IMR-90 (cell line): ENCODE results near the gene ENKUR. TPM values are rescaled to one million over a fixed set of nuclear protein-coding genes. Genes with fewer than 3 reads are reported as not detected.

Source experiments
- ATAC-seq: fragments of 200-7000 bp; cut with Tn5 transposase; 2 replicates; pipeline ENCODE4 v1.9.1; 2020; ENCODE audit warnings: low read depth, mild to moderate bottlenecking, moderate library complexity
- BruUV-seq: library from RNA; stranded (reverse); fragments of 400-500 nt; replicated peaks from 2 replicates; lab custom pipeline; 2021; lab: Mats Ljungman, UMichigan
- CTCF ChIA-PET: fragments of 300-600 bp; formaldehyde crosslinking; extraction: SDS; loops from one replicate; lab custom pipeline; 2021; ENCODE audit warnings: antibody characterized with exemption; lab: Yijun Ruan, JAX
- POLR2A ChIA-PET: fragments of 300-600 bp; sonication (Branson Sonifier 250); formaldehyde crosslinking; loops from one replicate; lab custom pipeline; 2022; ENCODE audit warnings: antibody characterized with exemption; ENCODE audit not compliant: unreplicated experiment; lab: Charles Lee
- DNase-seq: peaks from one replicate; pipeline ENCODE4 v3.0.0; 2013
- H2AFZ ChIP-seq: replicated peaks from 2 replicates; pipeline ENCODE3; 2013; ENCODE audit warnings: low read length, mild to moderate bottlenecking; ENCODE audit not compliant: poor library complexity
- H2AK5ac ChIP-seq: 2 replicates; pipeline ENCODE4 v1.6.1; 2013; ENCODE audit warnings: low read depth, low read length, inconsistent platforms
- H2AK9ac ChIP-seq: replicated peaks from 2 replicates; pipeline ENCODE3; 2013; ENCODE audit warnings: mild to moderate bottlenecking, low read depth, low read length, moderate library complexity; ENCODE audit not compliant: poor library complexity
- H2BK120ac ChIP-seq: 2 replicates; pipeline ENCODE4 v1.6.1; 2013; ENCODE audit warnings: low read depth, low read length, inconsistent platforms
- H2BK15ac ChIP-seq: 3 replicates; pipeline ENCODE4 v1.6.1; 2013; ENCODE audit warnings: low read depth, low read length, inconsistent platforms
- H2BK20ac ChIP-seq: 2 replicates; pipeline ENCODE4 v1.6.1; 2013; ENCODE audit warnings: low read depth, mild to moderate bottlenecking, inconsistent platforms, low read length, moderate library complexity
- H2BK5ac ChIP-seq: 2 replicates; pipeline ENCODE4 v1.6.1; 2013; ENCODE audit warnings: mild to moderate bottlenecking, low read depth, low read length, inconsistent platforms; ENCODE audit not compliant: poor library complexity, severe bottlenecking
- H3K14ac ChIP-seq: replicated peaks from 2 replicates; pipeline ENCODE4 v1.6.1; 2013; ENCODE audit warnings: low read depth, low read length, inconsistent platforms
- H3K18ac ChIP-seq: 2 replicates; pipeline ENCODE4 v1.6.1; 2013; ENCODE audit warnings: low read depth, low read length, control low read depth
- H3K23ac ChIP-seq: 2 replicates; pipeline ENCODE4 v1.6.1; 2013; ENCODE audit warnings: low read depth, low read length, inconsistent platforms
- H3K27ac ChIP-seq: 2 replicates; pipeline ENCODE4 v1.5.1; 2013; ENCODE audit warnings: mild to moderate bottlenecking, control low read depth, low read length; ENCODE audit not compliant: insufficient read depth
- H3K27me3 ChIP-seq: 2 replicates; pipeline ENCODE4 v1.6.1; 2013; ENCODE audit warnings: low read length; ENCODE audit not compliant: control insufficient read depth, insufficient read depth
- H3K36me3 ChIP-seq: 2 replicates; pipeline ENCODE4 v1.6.1; 2013; ENCODE audit warnings: low read length, mixed read lengths; ENCODE audit not compliant: control insufficient read depth, insufficient read depth
- H3K4ac ChIP-seq: 2 replicates; pipeline ENCODE4 v1.6.1; 2013; ENCODE audit warnings: low read depth, low read length, inconsistent platforms
- H3K4me1 ChIP-seq: 2 replicates; pipeline ENCODE4 v1.6.1; 2013; ENCODE audit warnings: low read length, mixed read lengths; ENCODE audit not compliant: control insufficient read depth, insufficient read depth
- H3K4me2 ChIP-seq: 2 replicates; pipeline ENCODE4 v1.6.1; 2013; ENCODE audit warnings: low read depth, mild to moderate bottlenecking, control low read depth, low read length, moderate library complexity
- H3K4me3 ChIP-seq: 2 replicates; pipeline ENCODE4 v1.5.1; 2013; ENCODE audit warnings: low read depth, mild to moderate bottlenecking, control low read depth, low read length, moderate library complexity; ENCODE audit not compliant: insufficient read depth
- H3K56ac ChIP-seq: 2 replicates; pipeline ENCODE4 v1.6.1; 2013; ENCODE audit warnings: low read length, inconsistent platforms; ENCODE audit not compliant: insufficient read depth; ENCODE audit errors: extremely low read depth
- H3K79me1 ChIP-seq, 2 experiments: 2 replicates each; pipeline ENCODE4 v1.6.1; 2013; ENCODE audit warnings: low read length in 2 of 2, inconsistent platforms in 1 of 2, low read depth in 1 of 2
- H3K9ac ChIP-seq: 2 replicates; pipeline ENCODE4 v1.6.1; 2013; ENCODE audit warnings: low read depth, low read length, control low read depth
- H3K9me1 ChIP-seq: 2 replicates; pipeline ENCODE4 v1.6.1; 2013; ENCODE audit warnings: low read length, inconsistent platforms; ENCODE audit not compliant: insufficient read depth
- H3K9me3 ChIP-seq: 2 replicates; pipeline ENCODE4 v1.6.1; 2013; ENCODE audit warnings: low read length; ENCODE audit not compliant: control insufficient read depth, insufficient read depth
- H4K20me1 ChIP-seq: 2 replicates; pipeline ENCODE4 v1.6.1; 2013; ENCODE audit warnings: low read length, inconsistent platforms; ENCODE audit not compliant: insufficient read depth
- H4K5ac ChIP-seq: 2 replicates; pipeline ENCODE4 v1.6.1; 2013; ENCODE audit warnings: mild to moderate bottlenecking, low read depth, low read length, control low read depth
- H4K8ac ChIP-seq, 2 experiments: 2 replicates each; pipeline ENCODE4 v1.6.1; 2013; ENCODE audit warnings: low read depth in 2 of 2, low read length in 2 of 2, control low read depth in 1 of 2, inconsistent platforms in 1 of 2
- H4K91ac ChIP-seq: 2 replicates; pipeline ENCODE4 v1.6.1; 2013; ENCODE audit warnings: low read depth, low read length, inconsistent platforms; ENCODE audit not compliant: insufficient read depth
- CHD1 ChIP-seq: IDR thresholded peaks from 2 replicates; pipeline ENCODE4 v1.6.1; 2012; ENCODE audit warnings: low read depth, low read length, improper control_type of control experiment
- FOS ChIP-seq: fragments of 150-350 bp; IDR thresholded peaks from 2 replicates; pipeline ENCODE4 v1.6.1; 2016; ENCODE audit warnings: low read depth, low read length
- POLR2A ChIP-seq: IDR thresholded peaks from 2 replicates; pipeline ENCODE4 v1.6.1; 2012; ENCODE audit warnings: mild to moderate bottlenecking, low read depth, low read length
- WGBS, 2 experiments: methylation state at CpG; one replicate each; pipeline versions ENCODE4 v1.1.5 to v1.1.7; 2013; ENCODE audit warnings: missing lambda C conversion rate in 2 of 2; ENCODE audit not compliant: insufficient read length in 1 of 2; ENCODE audit errors: extremely low coverage in 2 of 2; 5-methylcytosine and 5-hydroxymethylcytosine counted together
- dilution Hi-C: fragments of 300-500 bp; cut with HindIII; formaldehyde crosslinking; loops from one replicate; pipeline ENCODE4 v1.14.3; 2018; ENCODE audit warnings: low sequenced_read_pairs; ENCODE audit not compliant: unreplicated experiment
- in situ Hi-C: fragments of 300-500 bp; cut with MboI; formaldehyde crosslinking; loops from 3 replicates; pipeline ENCODE4 v1.14.3; 2019; ENCODE audit warnings: low sequenced_read_pairs, inconsistent platforms, mixed read lengths
- intact Hi-C: fragments of 100-400 bp; cut with micrococcal nuclease; formaldehyde crosslinking; loops from 2 replicates; pipeline ENCODE4 v1.10.0; 2022
- polyA plus RNA-seq, 3 experiments: library from polyadenylated mRNA; depleted of rRNA; stranded (reverse); fragments of >200 nt; gene quantifications; 2 replicates each; pipeline ENCODE4 v1.2.3, GENCODE V29; 2012; ENCODE audit warnings: low replicate concordance in 1 of 3
- total RNA-seq: library from RNA; depleted of rRNA; stranded (reverse); fragments of >200 nt; gene quantifications from 2 replicates; pipeline ENCODE4 v1.2.3, GENCODE V29; 2012

ENKUR gene
- total and polyA plus RNA-seq, 2 of the 4 experiments (the other 2 are of a cell fraction): not detected

DNA sequence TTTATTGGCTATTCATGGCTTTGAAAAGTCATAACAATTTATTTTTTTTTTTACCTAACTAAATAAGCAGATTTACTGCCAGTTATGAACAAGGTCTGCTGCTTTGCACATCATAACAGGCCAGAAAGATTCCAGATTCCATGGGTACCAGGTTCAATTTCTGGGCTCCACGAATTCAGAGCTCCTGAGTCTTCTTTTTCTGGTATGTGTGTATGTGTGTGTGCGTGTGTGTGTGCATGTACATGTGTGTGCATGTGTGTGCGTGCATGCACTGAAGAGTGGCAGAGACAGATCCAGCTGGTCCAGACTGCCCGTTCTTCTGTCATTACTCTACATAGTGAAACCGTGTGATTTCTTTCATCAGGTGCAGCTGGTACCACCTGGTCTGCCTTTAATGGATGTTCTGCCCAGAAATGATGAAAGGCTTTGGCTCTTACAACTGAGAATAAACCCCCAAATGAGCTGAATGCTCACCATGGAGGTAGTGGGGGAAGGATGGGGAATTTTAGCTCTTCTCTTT is 48.9 kb downstream of the ENKUR start:
- dilution Hi-C loops: no loop called here
- no peak overlapping the region for H4K91ac ChIP-seq
- ATAC-seq (no peak), DNase-seq (no peak)
- no peak overlapping the region for H2AK9ac ChIP-seq
- no peaks in the 10 kb centered on the region for H4K20me1 ChIP-seq
- no peak overlapping the region for H2BK20ac ChIP-seq
- no peaks in the 10 kb centered on the region for H3K9me1 ChIP-seq
- H2BK120ac ChIP-seq: no peak overlapping the region
- ChIA-PET CTCF (no interaction called here), POLR2A (no interaction called here)
- H4K8ac ChIP-seq: no peak overlapping the region
- no peak overlapping the region for H3K4me3 ChIP-seq
- TF ChIP-seq CHD1 (no peak), FOS (no peak), POLR2A (no peak)
- H3K9me3 ChIP-seq: no peaks in the 10 kb centered on the region
- H4K5ac ChIP-seq: no peak overlapping the region
- no TSS peak for BruUV-seq
- no peak overlapping the region for H3K18ac ChIP-seq
- H2BK5ac ChIP-seq: no peak overlapping the region
- H3K27ac ChIP-seq: no peak overlapping the region
- no peaks in the 10 kb centered on the region for H3K4me1 ChIP-seq
- no peak overlapping the region for H2AFZ ChIP-seq
- WGBS, 2 experiments: 83% methylated on average over 1 of the region's 5 CpGs; no CpG with 5 or more reads in 1 of the 2 experiments
- H3K79me1 ChIP-seq: no peaks in the 10 kb centered on the region
- H3K4ac ChIP-seq: no peak overlapping the region
- no peak overlapping the region for H2BK15ac ChIP-seq
- no peaks in the 10 kb centered on the region; the same call in 1 of the 2 replicates for H3K27me3 ChIP-seq
- no peak overlapping the region for H2AK5ac ChIP-seq
- no peak overlapping the region for H3K14ac ChIP-seq
- in situ Hi-C loops: loop anchor here (25.0 kb wide), 1 partner anchor 255 kb away; the partner anchor contains the start of gene ARHGAP21
- H3K9ac ChIP-seq: no peak overlapping the region
- H3K23ac ChIP-seq: no peak overlapping the region
- H3K4me2 ChIP-seq: no peak overlapping the region
- no peaks in the 10 kb centered on the region for H3K36me3 ChIP-seq
- intact Hi-C loops: no loop called here
- no peak overlapping the region for H3K56ac ChIP-seq
